Measurements from ENCODE around the gene SYNE4. TPM values are rescaled to one million over a fixed set of nuclear protein-coding genes. Genes with fewer than 3 reads are reported as not detected.

Gene SYNE4
- total RNA-seq, 4 donors from 2014 or later, result 0.36 TPM; not detected in 3

GRCh38 chr19:36051637-36052036 is 43.0 kb upstream of the SYNE4 start:
- Histone ChIP-seq H3K4me3 (no peak overlapping the region), H3K27ac (no peak overlapping the region), H3K27me3 (no peaks in the 10 kb centered on the region), H3K4me1 (peaks cover 12 to 13% of the 10 kb centered on the region in 2 donors), H3K9me3 (no peaks in the 10 kb centered on the region), H3K36me3 (no peaks in the 10 kb centered on the region)
- ATAC-seq (no peak), DNase-seq (no peak)
- intact Hi-C loops (cut with DNase I; ENCODE audit: low total_unique reads), result no loop called here
- in situ Hi-C loops (cut with MboI; ENCODE audit: low sequenced_read_pairs in 4 of 4), result loop anchor here in 1 of 4 donors (5.0 kb wide), 1 partner anchor 54 kb away; the partner anchor contains the start of gene SDHAF1
- TF ChIP-seq CTCF (IDR thresholded peaks at IDR 0.05 in 4 of 5, conservative IDR thresholded peaks at IDR 0.05 in 1 of 5) (no peak), POLR2A (IDR thresholded peaks at IDR 0.05) (no peak)

- Histone ChIP-seq H3K9me3 (no peaks in the 10 kb centered on the region), H3K27ac (no peak overlapping the region), H3K4me1 (peaks cover 12 to 13% of the 10 kb centered on the region in 2 donors), H3K36me3 (no peaks in the 10 kb centered on the region), H3K27me3 (no peaks in the 10 kb centered on the region), H3K4me3 (no peak overlapping the region)
- intact Hi-C loops (cut with DNase I; ENCODE audit: low total_unique reads), result no loop called here
- ATAC-seq (no peak), DNase-seq (no peak)
- in situ Hi-C loops (cut with MboI; ENCODE audit: low sequenced_read_pairs in 4 of 4), result loop anchor here in 1 of 4 donors (5.0 kb wide), 1 partner anchor 54 kb away; the partner anchor contains the start of gene SDHAF1
- TF ChIP-seq POLR2A (IDR thresholded peaks at IDR 0.05) (no peak), CTCF (IDR thresholded peaks at IDR 0.05 in 4 of 5, conservative IDR thresholded peaks at IDR 0.05 in 1 of 5) (no peak)
Observed at GRCh38 chr19:36051236-36051635, 42.6 kb upstream of the SYNE4 start.

GRCh38 chr19:36049080-36049698 is 40.6 kb upstream of the SYNE4 start:
- H3K4me1 ChIP-seq, result peaks cover 5 to 6% of the 10 kb centered on the region in 2 donors
- no peaks in the 10 kb centered on the region for H3K9me3 ChIP-seq
- no peak for DNase-seq
- no peaks in the 10 kb centered on the region for H3K27me3 ChIP-seq
- TF ChIP-seq POLR2A (IDR thresholded peaks at IDR 0.05) (no peak), CTCF (IDR thresholded peaks at IDR 0.05 in 4 of 5, conservative IDR thresholded peaks at IDR 0.05 in 1 of 5) (no peak)
- intact Hi-C loops (cut with DNase I; ENCODE audit: low total_unique reads) (no loop called here), in situ Hi-C loops (cut with MboI; ENCODE audit: low sequenced_read_pairs in 4 of 4) (no loop called here)
- H3K36me3 ChIP-seq, result no peaks in the 10 kb centered on the region
- H3K4me3 ChIP-seq, result no peak overlapping the region
- ATAC-seq, result no peak
- no peak overlapping the region for H3K27ac ChIP-seq

GRCh38 chr19:36047835-36048234 is 39.2 kb upstream of the SYNE4 start:
- in situ Hi-C loops (cut with MboI; ENCODE audit: low sequenced_read_pairs in 4 of 4) (no loop called here), intact Hi-C loops (cut with DNase I; ENCODE audit: low total_unique reads) (no loop called here)
- Histone ChIP-seq H3K4me1 (peaks cover under 1% of the 10 kb centered on the region in 2 donors), H3K27me3 (no peaks in the 10 kb centered on the region), H3K4me3 (no peak overlapping the region), H3K36me3 (no peaks in the 10 kb centered on the region), H3K27ac (no peak overlapping the region), H3K9me3 (no peaks in the 10 kb centered on the region)
- no peak for DNase-seq
- ATAC-seq, result no peak
- TF ChIP-seq POLR2A (IDR thresholded peaks at IDR 0.05) (no peak), CTCF (IDR thresholded peaks at IDR 0.05 in 4 of 5, conservative IDR thresholded peaks at IDR 0.05 in 1 of 5) (no peak)
